K562 (cell line): ENCODE results near the gene GNRH2. TPM values are rescaled to one million over a fixed set of nuclear protein-coding genes. Genes with fewer than 3 reads are reported as not detected.

Source experiments
- BCOR ChIP-seq: fragments of 450-650 bp; IDR thresholded peaks from 2 replicates; pipeline ENCODE4 v1.6.1; 2016
- BRD9 ChIP-seq: fragments of 450-650 bp; IDR thresholded peaks from 2 replicates; pipeline ENCODE4 v1.6.1; 2018; ENCODE audit warnings: low read depth; ENCODE audit not compliant: partially characterized antibody
- ELF1 ChIP-seq: fragments of 200-800 bp; sonication (Bioruptor generic); IDR thresholded peaks from 2 replicates; pipeline ENCODE4 v1.6.1; 2016; ENCODE audit warnings: missing genetic modification characterization, missing compliant biosample characterization
- ESRRA ChIP-seq: fragments of 450-650 bp; IDR thresholded peaks from 2 replicates; pipeline ENCODE4 v1.6.1; 2014; ENCODE audit warnings: low read depth, mild to moderate bottlenecking, moderate library complexity, borderline replicate concordance
- FOXK1 ChIP-seq: sonication (generic); formaldehyde crosslinking; IDR thresholded peaks from 2 replicates; pipeline ENCODE4 v1.8.0; 2022; ENCODE audit warnings: missing genetic modification reagents, mild to moderate bottlenecking, borderline replicate concordance
- KLF1 ChIP-seq: fragments of 450-650 bp; IDR thresholded peaks from 2 replicates; pipeline ENCODE4 v1.6.1; 2016; ENCODE audit warnings: missing genetic modification characterization, missing compliant biosample characterization
- MED1 ChIP-seq: sonication (generic); formaldehyde crosslinking; IDR thresholded peaks from 2 replicates; pipeline ENCODE4 v1.8.1; 2023; ENCODE audit warnings: missing genetic modification reagents, borderline replicate concordance
- MYBL2 ChIP-seq, 2 experiments: fragments of 450-650 bp in 1 of 2; sonication (generic) in 1 of 2; formaldehyde crosslinking in 1 of 2; IDR thresholded peaks; 2 replicates each; pipeline versions ENCODE4 v1.6.1 to v1.8.1; 2017 to 2022; ENCODE audit warnings: borderline replicate concordance in 1 of 2, inconsistent platforms in 1 of 2, low read depth in 1 of 2, mild to moderate bottlenecking in 1 of 2, missing genetic modification reagents in 1 of 2, moderate library complexity in 1 of 2
- NR2F6 ChIP-seq: fragments of 450-650 bp; formaldehyde crosslinking; IDR thresholded peaks from 2 replicates; pipeline ENCODE4 v1.4.0; 2020; ENCODE audit warnings: mild to moderate bottlenecking
- POLR2G ChIP-seq: fragments of 200-400 bp; formaldehyde crosslinking; IDR thresholded peaks from 2 replicates; pipeline ENCODE4 v1.6.1; 2017; ENCODE audit warnings: low read depth, mild to moderate bottlenecking, antibody characterized with exemption, low read length, moderate library complexity
- SAP30 ChIP-seq: fragments of 200-600 bp; sonication (generic); IDR thresholded peaks from 2 replicates; pipeline ENCODE4 v1.6.1; 2012; ENCODE audit warnings: borderline replicate concordance, low read depth, mild to moderate bottlenecking, moderate library complexity, low read length, control low read depth, inconsistent platforms; ENCODE audit not compliant: insufficient read depth, poor library complexity, severe bottlenecking
- SMARCC2 ChIP-seq: fragments of 450-650 bp; IDR thresholded peaks from 2 replicates; pipeline ENCODE4 v1.6.1; 2017; ENCODE audit warnings: antibody characterized with exemption, moderate library complexity, mild to moderate bottlenecking, low read depth
- TBL1XR1 ChIP-seq, 2 experiments: IDR thresholded peaks; 2 replicates each; pipeline ENCODE4 v1.6.1; 2012; ENCODE audit warnings: improper control_type of control experiment in 2 of 2, low read length in 2 of 2, mild to moderate bottlenecking in 1 of 2
- TCF3 ChIP-seq: sonication (generic); formaldehyde crosslinking; IDR thresholded peaks from 2 replicates; pipeline ENCODE4 v1.4.0; 2020; ENCODE audit warnings: mild to moderate bottlenecking, missing genetic modification reagents
- TCF7 ChIP-seq: sonication (generic); IDR thresholded peaks from 2 replicates; pipeline ENCODE4 v1.6.1; 2016; ENCODE audit warnings: antibody characterized with exemption, borderline replicate concordance
- TEAD1 ChIP-seq, 2 experiments: fragments of 450-650 bp in 1 of 2; sonication (generic) in 1 of 2; formaldehyde crosslinking; IDR thresholded peaks; 2 replicates each; pipeline versions ENCODE4 v1.4.0 to v1.8.0; 2020 to 2022; ENCODE audit warnings: mild to moderate bottlenecking in 2 of 2, missing genetic modification reagents in 1 of 2
- YY1 ChIP-seq, 3 experiments: IDR thresholded peaks; 2 replicates each; pipeline ENCODE4 v1.6.1; 2011; ENCODE audit warnings: low read length in 2 of 3, mild to moderate bottlenecking in 2 of 3, moderate library complexity in 2 of 3, borderline replicate concordance in 1 of 3, control low read depth in 1 of 3, low read depth in 1 of 3; ENCODE audit not compliant: insufficient read depth in 3 of 3, insufficient replicate concordance in 2 of 3, control insufficient read depth in 1 of 3, insufficient read length in 1 of 3; ENCODE audit errors: extremely low read depth in 1 of 3
- ZFP1 ChIP-seq: fragments of 450-650 bp; formaldehyde crosslinking; IDR thresholded peaks from 2 replicates; pipeline ENCODE4 v1.4.0; 2020; ENCODE audit warnings: mild to moderate bottlenecking, mixed read lengths
- ZNF12 ChIP-seq: sonication (generic); formaldehyde crosslinking; IDR thresholded peaks from 2 replicates; pipeline ENCODE4 v1.4.0; 2020; ENCODE audit warnings: mild to moderate bottlenecking, missing genetic modification reagents
- ZSCAN29 ChIP-seq: fragments of 450-650 bp; IDR thresholded peaks from 2 replicates; pipeline ENCODE4 v1.6.1; 2017
- polyA plus RNA-seq, 8 experiments: library from polyadenylated mRNA; depleted of rRNA in 4 of 8; stranded (reverse) in 5 of 8; unstranded in 3 of 8; fragments of >200 nt; fragmentation: Nextera tagmentation in 2 of 8; fragmentation: Illumina TruSeq in 1 of 8; extraction: Ambion mirVana in 2 of 8; extraction: Trizol in 1 of 8; gene quantifications; 2 replicates each; pipeline versions ENCODE4 v1.2.1 to v1.2.3, GENCODE V29; 2011 to 2014; ENCODE audit warnings: inconsistent platforms in 1 of 8, missing spikeins in 1 of 8
- total RNA-seq, 7 experiments: library from RNA; depleted of rRNA in 6 of 7; stranded (reverse); fragments of >200 nt in 6 of 7; fragmentation: Illumina TruSeq in 2 of 7; extraction: Trizol in 2 of 7; gene quantifications; 2 replicates each; pipeline versions ENCODE4 v1.2.1 to v1.2.3, GENCODE V29; 2011 to 2021; ENCODE audit warnings: low replicate concordance in 1 of 7
- TF ChIP-seq, protein P1 (sequence below): fragments of 200-800 bp; sonication (Bioruptor generic); IDR thresholded peaks from 2 replicates; pipeline ENCODE4 v1.6.1; 2017; ENCODE audit warnings: missing genetic modification characterization, missing compliant biosample characterization
- TF ChIP-seq, protein P2 (sequence below): fragments of 250-450 bp; sonication (Bioruptor Pico); IDR thresholded peaks from 2 replicates; pipeline ENCODE4 v1.8.0; 2021; ENCODE audit warnings: moderate library complexity, mild to moderate bottlenecking, inconsistent platforms
- TF ChIP-seq, protein P3 (sequence below): fragments of 150-350 bp; IDR thresholded peaks from 2 replicates; pipeline ENCODE4 v1.6.1; 2014; ENCODE audit warnings: low read depth, mild to moderate bottlenecking, low read length, borderline replicate concordance

GNRH2 gene
- total and polyA plus RNA-seq, 9 of the 15 experiments (the other 6 are each of a cell fraction or from before 2014, with no cell fraction given): 0.11 to 0.50 (median 0.24) TPM; not detected in 5

DNA sequence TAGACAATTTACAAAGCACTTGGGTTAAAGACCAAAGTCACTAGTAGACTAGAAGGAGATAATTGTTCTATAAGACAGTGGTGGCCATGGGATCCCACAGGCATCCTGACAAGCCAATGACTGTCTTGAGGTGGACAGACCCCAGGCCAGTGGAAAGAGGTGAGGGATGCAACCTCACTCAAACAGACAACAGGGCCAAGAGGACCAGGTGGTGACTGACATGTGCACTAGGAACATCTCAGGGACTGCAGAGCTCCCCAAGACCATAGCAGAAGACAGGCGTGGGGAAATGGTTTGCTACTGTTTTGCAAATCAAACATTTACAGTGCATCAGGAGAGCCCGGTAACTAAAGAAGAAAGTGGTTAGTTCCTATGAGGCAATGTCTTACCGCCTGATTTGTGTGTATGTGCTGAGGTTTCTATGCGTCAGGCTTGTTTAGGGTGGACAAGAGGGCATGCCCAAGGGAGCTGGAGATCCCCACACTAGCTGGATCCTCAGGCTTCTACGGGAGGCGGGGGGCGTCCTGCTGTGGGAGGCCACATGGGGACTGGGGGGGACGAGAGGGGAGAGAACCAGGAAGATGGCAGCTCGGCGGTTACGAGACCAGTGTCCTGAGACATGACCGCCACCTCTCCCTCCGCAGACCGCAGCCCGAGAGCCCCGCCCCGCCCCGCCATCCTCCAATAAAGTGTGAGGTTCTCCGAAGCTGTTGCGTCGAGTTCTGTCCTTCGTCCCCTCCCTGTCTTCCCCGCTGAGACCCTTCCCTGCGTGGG, 1.8 kb downstream of the GNRH2 start (continued):
- peak in 1 of 3 experiments; percentile 63 for TF ChIP-seq YY1 (IDR thresholded peaks at IDR 0.05; ENCODE audit: borderline replicate concordance in 1 of 3, control insufficient read depth in 1 of 3, extremely low read depth in 1 of 3, insufficient read depth in 3 of 3, insufficient read length in 1 of 3, insufficient replicate concordance in 2 of 3, low read depth in 1 of 3, low read length in 2 of 3)
- TF ChIP-seq ELF1 (tag): no peak
- TF ChIP-seq, protein P1, sequence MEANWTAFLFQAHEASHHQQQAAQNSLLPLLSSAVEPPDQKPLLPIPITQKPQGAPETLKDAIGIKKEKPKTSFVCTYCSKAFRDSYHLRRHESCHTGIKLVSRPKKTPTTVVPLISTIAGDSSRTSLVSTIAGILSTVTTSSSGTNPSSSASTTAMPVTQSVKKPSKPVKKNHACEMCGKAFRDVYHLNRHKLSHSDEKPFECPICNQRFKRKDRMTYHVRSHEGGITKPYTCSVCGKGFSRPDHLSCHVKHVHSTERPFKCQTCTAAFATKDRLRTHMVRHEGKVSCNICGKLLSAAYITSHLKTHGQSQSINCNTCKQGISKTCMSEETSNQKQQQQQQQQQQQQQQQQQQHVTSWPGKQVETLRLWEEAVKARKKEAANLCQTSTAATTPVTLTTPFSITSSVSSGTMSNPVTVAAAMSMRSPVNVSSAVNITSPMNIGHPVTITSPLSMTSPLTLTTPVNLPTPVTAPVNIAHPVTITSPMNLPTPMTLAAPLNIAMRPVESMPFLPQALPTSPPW (CRISPR knock-in tag): no peak
- TF ChIP-seq TBL1XR1 (IDR thresholded peaks at IDR 0.05; ENCODE audit: low read length in 2 of 2): no peak
- no peak for TF ChIP-seq MED1 (CRISPR knock-in tag)
- no peak for TF ChIP-seq NR2F6 (CRISPR knock-in tag)
- no peak for TF ChIP-seq TCF3 (CRISPR knock-in tag)
- TF ChIP-seq ZSCAN29: no peak
- TF ChIP-seq, protein P2, sequence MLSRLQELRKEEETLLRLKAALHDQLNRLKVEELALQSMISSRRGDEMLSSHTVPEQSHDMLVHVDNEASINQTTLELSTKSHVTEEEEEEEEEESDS (CRISPR knock-in tag): no peak
- TF ChIP-seq SMARCC2: no peak
- no peak for TF ChIP-seq TEAD1 (CRISPR knock-in tag; IDR thresholded peaks at IDR 0.05)
- TF ChIP-seq ESRRA: peak; percentile 18; the same call in 1 of the 2 replicates
- no peak for TF ChIP-seq BRD9
- TF ChIP-seq TCF7: no peak
- no peak for TF ChIP-seq ZNF12 (CRISPR knock-in tag)
- TF ChIP-seq MYBL2 (IDR thresholded peaks at IDR 0.05; ENCODE audit: low read depth): no peak
- TF ChIP-seq MYBL2 (CRISPR knock-in tag; IDR thresholded peaks at IDR 0.05; ENCODE audit: borderline replicate concordance): no peak
- TF ChIP-seq ZFP1 (CRISPR knock-in tag): no peak
- TF ChIP-seq SAP30: peak; percentile 17
- TF ChIP-seq, protein P3, sequence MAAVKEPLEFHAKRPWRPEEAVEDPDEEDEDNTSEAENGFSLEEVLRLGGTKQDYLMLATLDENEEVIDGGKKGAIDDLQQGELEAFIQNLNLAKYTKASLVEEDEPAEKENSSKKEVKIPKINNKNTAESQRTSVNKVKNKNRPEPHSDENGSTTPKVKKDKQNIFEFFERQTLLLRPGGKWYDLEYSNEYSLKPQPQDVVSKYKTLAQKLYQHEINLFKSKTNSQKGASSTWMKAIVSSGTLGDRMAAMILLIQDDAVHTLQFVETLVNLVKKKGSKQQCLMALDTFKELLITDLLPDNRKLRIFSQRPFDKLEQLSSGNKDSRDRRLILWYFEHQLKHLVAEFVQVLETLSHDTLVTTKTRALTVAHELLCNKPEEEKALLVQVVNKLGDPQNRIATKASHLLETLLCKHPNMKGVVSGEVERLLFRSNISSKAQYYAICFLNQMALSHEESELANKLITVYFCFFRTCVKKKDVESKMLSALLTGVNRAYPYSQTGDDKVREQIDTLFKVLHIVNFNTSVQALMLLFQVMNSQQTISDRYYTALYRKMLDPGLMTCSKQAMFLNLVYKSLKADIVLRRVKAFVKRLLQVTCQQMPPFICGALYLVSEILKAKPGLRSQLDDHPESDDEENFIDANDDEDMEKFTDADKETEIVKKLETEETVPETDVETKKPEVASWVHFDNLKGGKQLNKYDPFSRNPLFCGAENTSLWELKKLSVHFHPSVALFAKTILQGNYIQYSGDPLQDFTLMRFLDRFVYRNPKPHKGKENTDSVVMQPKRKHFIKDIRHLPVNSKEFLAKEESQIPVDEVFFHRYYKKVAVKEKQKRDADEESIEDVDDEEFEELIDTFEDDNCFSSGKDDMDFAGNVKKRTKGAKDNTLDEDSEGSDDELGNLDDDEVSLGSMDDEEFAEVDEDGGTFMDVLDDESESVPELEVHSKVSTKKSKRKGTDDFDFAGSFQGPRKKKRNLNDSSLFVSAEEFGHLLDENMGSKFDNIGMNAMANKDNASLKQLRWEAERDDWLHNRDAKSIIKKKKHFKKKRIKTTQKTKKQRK: no peak
- TF ChIP-seq BCOR: no peak
- TF ChIP-seq POLR2G: no peak
- no peak for TF ChIP-seq KLF1
- TF ChIP-seq FOXK1 (CRISPR knock-in tag): no peak
